Non-pigmented ciliary epithelial cell (primary cell): ENCODE data around the gene TRERF1.
"Not testable (repeated sequence)": the region's sequence is repeated elsewhere in the genome, so short reads cannot be mapped to it uniquely, and the experiment has no call there.

Experiments used
- DNase-seq: peaks from one replicate; pipeline ENCODE4 v3.0.0-alpha.2; 2010; ENCODE audit warnings: low read depth

Gene TRERF1, protein sequence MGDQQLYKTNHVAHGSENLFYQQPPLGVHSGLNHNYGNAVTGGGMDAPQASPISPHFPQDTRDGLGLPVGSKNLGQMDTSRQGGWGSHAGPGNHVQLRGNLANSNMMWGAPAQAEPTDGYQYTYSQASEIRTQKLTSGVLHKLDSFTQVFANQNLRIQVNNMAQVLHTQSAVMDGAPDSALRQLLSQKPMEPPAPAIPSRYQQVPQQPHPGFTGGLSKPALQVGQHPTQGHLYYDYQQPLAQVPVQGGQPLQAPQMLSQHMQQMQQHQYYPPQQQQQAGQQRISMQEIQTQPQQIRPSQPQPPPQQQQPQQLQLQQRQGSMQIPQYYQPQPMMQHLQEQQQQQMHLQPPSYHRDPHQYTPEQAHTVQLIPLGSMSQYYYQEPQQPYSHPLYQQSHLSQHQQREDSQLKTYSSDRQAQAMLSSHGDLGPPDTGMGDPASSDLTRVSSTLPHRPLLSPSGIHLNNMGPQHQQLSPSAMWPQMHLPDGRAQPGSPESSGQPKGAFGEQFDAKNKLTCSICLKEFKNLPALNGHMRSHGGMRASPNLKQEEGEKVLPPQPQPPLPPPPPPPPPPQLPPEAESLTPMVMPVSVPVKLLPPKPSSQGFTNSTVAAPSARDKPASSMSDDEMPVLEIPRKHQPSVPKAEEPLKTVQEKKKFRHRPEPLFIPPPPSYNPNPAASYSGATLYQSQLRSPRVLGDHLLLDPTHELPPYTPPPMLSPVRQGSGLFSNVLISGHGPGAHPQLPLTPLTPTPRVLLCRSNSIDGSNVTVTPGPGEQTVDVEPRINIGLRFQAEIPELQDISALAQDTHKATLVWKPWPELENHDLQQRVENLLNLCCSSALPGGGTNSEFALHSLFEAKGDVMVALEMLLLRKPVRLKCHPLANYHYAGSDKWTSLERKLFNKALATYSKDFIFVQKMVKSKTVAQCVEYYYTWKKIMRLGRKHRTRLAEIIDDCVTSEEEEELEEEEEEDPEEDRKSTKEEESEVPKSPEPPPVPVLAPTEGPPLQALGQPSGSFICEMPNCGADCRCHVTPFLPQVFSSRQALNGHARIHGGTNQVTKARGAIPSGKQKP (N-terminal part only)

DNA sequence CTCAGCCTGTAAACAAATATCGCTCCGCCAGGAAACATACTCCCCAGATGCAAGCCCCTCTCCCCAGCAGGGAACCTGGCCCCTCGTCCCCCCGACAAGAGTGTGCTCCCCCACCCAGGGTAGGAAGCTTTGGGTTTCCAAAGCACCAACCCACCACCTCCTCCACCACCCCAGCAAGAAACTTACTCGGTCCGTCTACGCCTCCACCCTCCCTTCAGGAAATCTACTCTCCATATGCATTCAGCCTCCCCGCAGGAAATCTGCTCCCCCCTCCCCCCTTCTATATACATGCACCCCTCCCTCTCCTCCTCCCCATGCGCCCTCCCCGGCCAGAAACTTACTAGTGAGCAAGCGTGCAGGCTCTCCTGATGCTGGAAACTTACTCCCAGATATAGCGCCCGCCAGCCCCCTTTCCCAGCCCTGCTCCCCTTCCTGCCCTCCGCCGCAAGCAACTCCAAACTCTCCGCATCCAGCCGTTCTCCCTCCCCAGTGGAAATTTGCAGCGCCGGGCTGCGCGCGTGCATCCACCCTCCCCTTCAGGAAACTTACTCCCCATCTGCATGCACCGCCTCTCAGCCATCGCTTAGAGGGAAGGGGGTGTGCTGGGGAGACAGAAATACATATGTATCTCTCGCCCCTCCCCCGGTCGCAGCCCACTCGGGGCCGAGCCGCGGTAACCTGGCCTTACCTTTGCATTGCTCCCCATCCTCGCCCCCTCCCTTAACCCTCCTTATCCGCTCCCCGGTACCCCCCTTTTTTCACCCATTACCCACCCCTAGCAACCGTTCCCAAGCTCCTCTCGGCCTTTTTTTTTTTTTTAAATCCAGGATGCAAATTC, at the start of gene TRERF1:
TRERF1 (minus strand) TSS at position 594 of the 838 bp plus-strand sequence. CDS start 182,336 bp downstream, outside the sequence.
- DNase-seq, result no peak

DNA sequence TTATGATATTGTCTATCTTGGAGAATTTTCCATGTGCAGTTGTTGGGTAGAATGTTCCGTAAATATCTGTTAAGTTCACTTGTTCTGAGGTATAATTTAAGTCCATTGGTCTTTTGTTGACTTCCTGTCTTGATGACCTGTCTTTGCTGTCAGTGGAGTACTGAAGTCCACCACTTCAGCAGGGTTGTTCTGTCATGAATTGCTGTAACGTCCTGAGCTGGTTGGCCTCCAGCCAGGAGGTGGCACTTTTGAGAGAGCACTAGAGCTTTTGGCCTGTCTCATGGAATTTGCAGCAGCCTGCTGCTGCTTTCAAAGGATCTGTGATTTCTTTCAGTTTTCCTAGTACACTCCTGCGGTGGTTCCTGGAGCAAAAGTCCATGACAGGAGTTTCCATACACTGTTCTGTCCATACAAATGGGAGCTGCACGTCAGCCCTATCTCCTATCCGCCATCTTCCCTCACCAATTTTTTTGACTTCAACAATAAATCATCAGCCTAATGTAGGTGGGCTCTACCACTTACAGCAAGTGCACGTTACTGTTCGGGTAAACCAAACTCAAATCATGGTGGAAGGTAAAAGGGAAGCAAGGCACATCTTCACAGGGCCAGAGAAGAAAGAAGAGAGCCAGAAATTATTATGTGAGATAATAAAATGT, 46.9 kb upstream of the TRERF1 start:
- DNase-seq, result no peak

DNA sequence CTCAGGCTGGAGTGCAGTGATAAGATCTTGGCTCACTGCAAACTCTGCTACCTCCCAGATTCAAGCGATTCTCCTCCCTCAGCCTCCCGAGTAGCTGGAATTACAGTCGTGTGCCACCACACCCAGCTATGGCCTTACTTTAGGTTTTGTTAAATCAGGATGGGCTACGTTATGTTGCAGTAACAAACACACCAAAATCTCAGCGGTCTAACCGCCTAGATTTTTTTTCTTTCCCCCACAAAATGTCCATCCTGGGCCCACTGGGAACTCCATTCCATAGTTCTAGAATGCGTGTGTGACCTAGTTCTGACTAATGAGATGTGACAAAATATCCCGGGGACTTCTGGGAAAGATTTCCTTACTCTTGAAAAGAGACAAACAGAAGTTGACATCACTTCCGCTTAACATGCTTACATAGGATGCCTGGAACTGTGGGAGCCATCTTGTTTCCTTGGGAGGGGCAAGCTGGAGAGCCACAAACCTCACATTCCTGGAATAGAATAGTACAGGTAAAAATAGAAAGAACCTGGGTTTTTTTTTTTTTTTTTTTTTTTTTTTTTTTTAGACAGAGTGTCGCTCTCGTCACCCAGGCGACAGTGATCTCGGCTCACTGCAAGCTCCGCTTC, 42.3 kb upstream of the TRERF1 start:
- DNase-seq, result no peak

DNA sequence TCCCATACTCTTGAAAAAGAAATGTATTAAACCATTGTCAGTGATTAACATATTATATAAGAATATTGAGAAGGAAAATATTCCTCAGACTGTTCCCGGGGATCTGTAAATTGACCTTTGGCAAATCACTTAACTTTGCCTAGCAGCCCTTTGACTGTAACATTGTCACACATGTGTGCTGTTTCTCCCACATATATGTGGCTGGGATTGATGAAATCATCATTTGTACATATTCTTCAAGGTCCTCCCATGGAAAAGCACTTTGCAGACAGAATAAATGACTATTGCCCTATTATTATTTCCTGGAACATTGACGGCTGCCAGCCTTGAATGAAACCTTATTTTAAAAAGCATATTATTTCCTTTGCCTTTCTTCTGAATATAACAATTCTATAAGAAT, 36.4 kb upstream of the TRERF1 start:
- no peak for DNase-seq

DNA sequence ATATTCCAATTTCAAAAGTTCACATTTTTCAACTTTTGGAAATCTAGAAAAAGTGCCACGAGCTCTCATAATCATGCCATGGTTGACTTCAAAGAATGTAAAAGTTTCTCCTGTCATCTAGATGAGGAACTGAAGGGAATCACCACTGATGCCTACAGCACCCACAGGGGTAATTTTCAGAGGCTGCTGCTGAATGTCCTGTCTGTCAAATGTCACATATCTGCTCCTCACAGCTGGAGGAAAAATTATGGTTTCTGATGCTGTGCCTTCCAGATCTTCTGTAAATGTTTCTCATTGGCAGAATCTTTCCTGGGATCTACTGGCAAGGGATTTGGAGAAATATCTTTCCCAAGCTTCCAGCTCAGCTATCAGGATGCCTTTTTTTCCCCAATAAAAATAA, 32.5 kb upstream of the TRERF1 start:
- DNase-seq, result no peak

DNA sequence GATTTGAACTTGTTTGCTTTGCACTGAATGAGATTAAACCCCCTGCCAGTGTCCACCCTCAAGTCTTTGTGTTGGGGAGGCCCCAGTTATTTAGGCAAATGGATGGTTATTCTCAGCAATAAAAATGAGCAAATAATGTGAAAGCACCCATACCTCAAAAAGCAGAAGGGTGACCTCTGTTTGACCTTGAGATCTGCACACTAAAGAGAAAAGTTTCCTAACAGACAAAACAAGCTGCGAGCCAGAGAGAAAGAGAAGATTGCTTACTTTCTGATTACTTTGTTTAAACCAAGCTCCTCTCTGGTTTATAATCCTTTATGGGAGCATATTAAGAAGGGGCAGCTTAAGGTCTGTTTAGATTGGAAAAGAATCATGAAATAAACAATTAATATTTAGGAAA, 30.4 kb upstream of the TRERF1 start:
- no peak for DNase-seq

DNA sequence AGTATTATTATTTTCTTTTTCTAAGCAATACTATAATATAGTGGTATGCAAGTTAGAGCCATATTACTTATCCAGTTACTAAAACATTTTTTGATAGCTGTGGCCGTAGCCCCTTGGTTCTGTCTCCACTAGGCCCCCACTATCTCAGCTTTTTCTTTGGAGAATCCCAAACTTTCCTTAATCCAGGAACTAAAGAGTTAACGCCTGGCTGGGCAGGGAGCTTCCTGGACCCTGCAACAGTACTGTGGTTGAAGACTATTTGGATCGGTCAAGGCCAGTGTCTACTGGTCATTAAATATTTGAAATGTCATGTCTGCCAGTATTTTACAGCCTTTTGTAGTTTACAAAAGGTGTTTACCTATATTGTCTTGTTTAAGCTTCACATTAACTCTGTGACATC, 20.0 kb upstream of the TRERF1 start:
- DNase-seq, result no peak

DNA sequence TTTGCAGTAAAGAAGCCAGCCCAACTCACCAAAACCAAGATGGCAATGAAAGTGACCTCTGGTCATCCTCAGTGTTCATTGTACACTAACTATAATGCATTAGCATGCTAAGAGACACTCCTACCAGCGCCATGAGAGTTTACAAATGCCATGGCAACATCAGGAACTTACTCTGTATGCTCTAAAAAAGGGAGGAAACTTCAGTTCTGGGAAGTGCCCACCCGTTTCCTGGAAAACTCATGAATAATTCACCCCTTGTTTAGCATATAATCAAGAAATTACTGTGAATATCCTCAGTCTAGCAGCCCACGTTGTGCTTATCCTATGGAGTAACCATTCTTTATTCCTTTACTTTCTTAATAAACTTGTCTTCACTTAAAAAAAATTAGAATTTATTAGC, 19.4 kb upstream of the TRERF1 start:
- no peak for DNase-seq

DNA sequence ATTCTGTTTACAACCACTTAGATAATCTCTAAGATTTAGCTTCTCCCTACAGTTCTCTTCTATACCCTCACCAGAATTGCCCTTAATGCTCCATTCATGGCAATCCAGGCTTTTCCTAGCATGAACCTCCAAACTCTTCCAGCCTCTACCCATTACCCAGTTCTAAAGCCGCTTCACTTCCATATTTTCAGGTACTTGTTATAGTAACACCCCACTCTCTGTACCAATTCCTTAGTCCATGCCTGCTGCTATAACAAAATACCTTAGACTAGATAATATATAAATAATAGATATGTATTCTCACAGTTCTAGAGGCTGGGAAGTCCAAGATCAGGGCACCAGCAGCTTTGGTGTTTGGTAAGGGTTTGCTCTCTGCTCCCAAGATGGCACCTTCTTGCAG, 16.5 kb upstream of the TRERF1 start:
- no peak for DNase-seq

DNA sequence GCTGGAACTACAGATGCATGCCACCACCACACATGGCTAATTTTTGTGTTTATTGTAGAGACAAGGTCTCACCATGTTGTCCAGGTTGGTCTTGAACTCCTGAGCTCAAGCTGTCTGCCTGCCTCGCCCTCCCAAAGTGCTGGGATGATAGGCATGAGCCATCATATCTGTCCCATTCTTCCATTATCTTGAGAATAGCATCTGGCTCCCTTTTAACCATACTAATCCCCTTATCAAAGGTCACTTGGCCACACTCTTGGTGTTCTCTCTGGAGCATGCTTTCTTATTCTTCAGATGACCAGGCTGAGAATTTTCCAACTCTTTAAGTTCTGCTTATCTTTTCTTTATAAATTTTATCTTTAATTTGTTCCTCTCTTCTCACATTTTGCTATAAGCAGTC, 15.9 kb upstream of the TRERF1 start:
- no peak for DNase-seq

DNA sequence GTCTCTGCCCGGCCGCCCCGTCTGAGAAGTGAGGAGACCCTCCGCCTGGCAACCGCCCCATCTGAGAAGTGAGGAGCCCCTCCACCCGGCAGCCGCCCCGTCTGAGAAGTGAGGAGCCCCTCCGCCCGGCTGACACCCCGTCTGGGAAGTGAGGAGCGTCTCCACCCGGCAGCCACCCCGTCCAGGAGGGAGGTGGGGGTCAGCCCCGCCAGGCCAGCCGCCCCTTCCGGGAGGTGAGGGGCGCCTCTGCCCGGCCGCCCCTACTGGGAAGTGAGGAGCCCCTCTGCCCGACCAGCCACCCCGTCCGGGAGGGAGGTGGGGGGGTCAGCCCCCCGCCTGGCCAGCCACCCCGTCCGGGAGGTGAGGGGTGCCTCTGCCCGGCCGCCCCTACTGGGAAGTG, 14.7 kb upstream of the TRERF1 start:
- not testable (repeated sequence) for DNase-seq

DNA sequence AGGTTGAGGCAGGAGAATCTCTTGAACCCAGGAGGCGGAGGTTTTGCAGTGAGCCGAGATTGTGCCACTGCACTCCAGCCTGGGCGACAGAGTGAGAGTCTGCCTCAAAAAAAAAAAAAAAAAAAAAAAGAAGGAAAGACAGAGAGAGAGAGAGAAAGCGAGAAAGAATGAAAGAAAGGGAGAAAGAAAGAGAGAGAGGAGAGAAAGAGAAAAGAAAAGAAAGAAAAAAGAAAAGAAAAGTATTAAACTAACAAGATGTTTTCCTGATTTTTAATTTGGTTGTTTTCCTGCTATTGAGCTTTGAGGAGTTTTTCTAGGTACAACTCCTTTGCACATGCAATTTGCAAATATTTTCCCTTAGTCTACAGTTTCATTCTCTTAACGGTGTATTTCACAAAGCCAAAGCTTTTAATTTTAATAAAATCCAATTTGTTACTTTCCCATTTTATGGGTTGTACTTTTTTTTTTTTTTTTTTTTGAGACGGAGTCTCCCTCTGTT, 10.8 kb upstream of the TRERF1 start:
- no peak for DNase-seq

DNA sequence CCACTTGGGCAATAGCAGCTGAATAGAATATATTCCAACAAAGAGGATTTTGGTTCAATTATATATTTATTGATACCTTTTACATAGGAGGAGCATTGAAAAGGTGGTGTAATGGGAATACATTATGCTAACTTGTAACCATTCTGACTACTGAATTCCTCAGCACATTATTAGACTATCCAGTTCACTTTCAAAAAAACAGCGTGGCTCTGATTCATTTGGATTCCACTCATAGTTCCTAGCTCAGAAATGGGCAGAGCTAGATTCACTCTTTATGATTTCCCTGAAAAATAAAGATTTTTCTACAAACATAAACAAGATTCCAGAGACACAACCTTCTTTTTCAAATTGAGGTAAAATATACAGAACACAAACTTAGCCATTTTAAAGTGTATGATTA, 9.2 kb upstream of the TRERF1 start:
- DNase-seq, result no peak

DNA sequence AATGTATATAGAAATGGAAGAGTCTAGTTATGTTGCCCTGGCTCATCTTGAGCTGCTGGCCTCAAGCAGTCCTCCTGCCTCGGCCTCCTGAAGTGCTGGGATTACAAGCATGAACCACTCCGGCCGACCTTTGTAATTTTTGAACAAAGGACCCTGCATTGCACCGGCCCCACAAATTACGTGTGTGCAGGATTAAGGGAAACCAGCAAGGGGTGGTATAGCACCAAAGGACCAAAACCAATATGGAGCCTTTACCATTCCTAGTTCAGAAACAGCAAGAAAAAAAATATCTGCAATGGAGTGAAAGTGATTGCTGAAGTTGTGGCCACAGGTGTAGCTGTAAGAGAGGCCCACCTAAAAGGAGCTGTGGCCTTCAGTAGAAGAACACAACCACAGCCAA, 8.2 kb upstream of the TRERF1 start:
- no peak for DNase-seq

DNA sequence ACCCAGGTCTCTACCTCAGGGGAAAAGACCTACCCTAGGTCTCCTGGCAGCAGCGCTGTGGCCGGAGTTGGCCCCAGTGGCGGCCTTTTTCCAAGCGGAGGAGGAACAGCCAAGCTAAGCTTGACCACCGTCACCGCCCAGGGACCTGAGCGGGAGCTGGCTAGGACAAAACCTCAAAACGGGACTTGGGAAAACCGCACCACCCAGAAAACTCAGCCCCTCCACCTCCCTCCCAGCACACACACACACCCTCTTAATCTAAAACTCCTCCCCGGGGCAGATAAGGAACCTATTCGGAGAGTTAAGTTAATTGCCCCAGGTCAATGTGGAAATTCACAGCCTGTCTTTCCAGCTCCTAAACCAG, 2.7 kb upstream of the TRERF1 start:
- no peak for DNase-seq

DNA sequence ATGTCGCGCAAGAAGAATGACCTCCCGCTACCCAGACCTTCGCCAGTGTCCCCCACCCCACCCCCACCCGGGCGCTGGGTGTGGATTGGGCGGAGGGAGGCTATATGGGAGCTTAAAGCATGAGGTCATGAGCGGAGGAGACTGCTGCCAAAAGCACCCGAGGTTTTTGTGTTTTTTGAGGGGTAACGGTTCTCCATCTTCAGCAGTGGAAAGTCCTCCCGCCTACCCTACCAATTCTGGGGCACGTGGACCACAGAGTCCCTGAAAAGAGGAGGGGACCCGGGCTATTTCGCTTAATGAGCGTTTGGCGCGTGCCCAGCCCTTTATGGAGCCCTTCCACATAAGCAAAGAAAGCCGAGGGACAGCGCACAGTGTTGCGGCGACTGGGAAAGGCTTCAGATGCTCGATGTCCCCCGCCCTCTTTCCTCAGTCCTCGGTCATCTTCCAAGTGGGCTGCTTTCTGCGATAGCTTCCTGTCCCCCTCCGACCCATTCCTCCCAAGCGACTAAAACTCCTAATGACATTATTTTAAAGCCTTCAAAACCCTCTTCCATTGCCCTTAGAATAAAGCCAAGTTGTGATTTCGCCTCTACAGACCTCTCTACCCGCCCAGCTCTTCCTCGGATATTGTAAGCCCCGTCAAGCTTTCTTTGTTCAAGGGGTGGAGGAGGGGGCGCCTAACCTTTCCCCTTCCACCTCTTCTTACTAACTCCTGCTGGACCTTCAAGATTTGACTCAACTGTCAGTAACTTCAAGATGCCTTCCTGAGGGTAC, 2.1 kb upstream of the TRERF1 start:
- DNase-seq, result no peak

DNA sequence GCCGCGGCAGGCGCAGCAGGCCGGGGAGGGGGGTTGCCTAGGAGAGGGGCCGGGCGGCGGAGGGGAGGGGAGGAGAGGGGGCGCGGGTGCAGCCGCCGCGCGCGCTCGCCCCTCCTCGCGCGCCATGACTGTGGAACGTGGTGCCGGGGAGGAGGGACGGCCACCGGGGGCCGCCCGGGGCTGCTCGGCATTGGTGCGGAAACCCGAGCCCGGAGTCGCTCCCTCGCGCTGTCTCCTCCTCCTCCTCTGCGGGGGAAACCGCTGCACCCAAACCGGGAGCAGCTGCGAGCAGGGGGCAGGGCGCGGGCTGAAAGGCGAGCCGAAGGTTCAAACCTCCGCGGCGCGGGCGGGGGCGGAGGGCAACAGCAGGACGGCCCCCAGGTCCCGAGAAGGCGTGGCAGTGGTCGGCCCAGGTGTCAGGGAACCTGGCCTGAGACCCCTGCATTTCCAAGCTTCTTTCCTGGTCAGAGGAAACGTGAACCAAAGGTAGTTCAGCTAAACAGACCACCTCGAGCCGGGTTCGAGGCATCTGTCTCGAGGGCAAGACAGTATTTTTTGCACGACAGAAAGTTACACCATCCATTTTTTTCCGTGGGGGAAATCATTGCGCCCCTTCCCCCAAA, 1.4 kb upstream of the TRERF1 start:
- no peak for DNase-seq

DNA sequence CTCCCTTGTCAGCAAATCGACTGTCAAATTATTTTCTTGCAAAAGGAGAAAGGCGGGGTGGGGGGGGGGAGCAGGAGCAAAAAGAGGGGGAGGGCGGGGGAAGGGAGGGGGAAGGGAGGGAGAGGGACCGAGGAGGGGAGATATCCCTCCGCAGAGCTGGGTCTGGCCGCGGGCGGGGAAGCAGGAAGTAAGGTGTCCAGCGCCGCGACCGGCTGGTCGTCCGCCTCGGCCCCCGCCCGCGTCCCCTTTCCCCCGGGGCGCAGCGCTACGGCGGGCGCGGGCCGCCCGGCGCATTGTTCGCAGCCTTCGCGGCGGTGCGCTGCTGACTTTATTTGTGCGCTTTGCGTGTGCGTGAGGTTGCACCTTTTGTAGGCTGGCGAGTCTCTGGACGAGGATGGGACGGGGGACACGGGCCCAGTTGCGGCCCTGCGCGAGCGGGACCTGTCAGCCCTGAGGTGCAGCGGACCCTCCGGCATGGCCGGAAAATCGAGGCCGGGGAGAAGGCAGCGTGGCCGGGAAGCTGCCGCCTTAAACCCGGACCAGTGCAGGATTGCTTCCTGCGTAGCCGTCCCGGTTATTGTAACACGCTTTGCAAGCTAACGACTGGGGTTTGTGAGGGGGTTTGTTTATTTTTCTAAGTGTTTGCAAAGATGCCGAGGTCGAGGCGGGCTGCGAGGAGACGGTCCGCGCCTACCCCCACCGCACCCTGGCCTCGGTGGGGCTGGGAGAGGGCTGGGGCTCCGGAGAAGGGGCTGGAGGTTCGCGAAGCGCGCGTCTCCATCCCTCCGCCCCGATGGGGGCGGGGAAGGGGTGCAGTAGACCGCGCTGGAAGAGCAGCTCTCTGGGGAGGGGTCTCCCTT, 675 bp upstream of the TRERF1 start:
- no peak for DNase-seq
